HFFc6 (cell line): Measurements from ENCODE around the gene PSMB3. TPM values are rescaled to one million over a fixed set of nuclear protein-coding genes. Genes with fewer than 3 reads are reported as not detected.
A peak's percentile ranks its signal among the peaks of the same experiment; 100 is the strongest.
"Not testable (repeated sequence)": the region's sequence is repeated elsewhere in the genome, so short reads cannot be mapped to it uniquely, and the experiment has no call there.

Experiments
- DNase-seq: peaks from one replicate; pipeline ENCODE4 v3.0.0-alpha.2; 2018
- H3K27ac Mint-ChIP-seq: 2 replicates; pipeline ENCODE4 v1.8.0; 2020; ENCODE audit warnings: mild to moderate bottlenecking, mixed read lengths
- H3K27me3 Mint-ChIP-seq: 2 replicates; pipeline ENCODE4 v1.8.0; 2021; ENCODE audit warnings: mild to moderate bottlenecking, moderate library complexity, mixed read lengths; ENCODE audit not compliant: insufficient read depth
- H3K36me3 Mint-ChIP-seq: 2 replicates; pipeline ENCODE4 v1.8.0; 2021; ENCODE audit warnings: low read depth, mixed read lengths
- H3K4me1 Mint-ChIP-seq: 2 replicates; pipeline ENCODE4 v1.8.0; 2020; ENCODE audit warnings: low read depth, mixed read lengths
- H3K4me3 Mint-ChIP-seq: 2 replicates; pipeline ENCODE4 v1.8.0; 2020; ENCODE audit warnings: mild to moderate bottlenecking, moderate library complexity, mixed read lengths
- H3K9me3 Mint-ChIP-seq: 2 replicates; pipeline ENCODE4 v1.8.0; 2020; ENCODE audit warnings: mild to moderate bottlenecking, mixed read lengths
- CTCF ChIP-seq: fragments of 200-600 bp; sonication (generic); IDR thresholded peaks from 2 replicates; pipeline ENCODE4 v1.5.0; 2021; ENCODE audit warnings: antibody characterized with exemption, mild to moderate bottlenecking
- total RNA-seq, 6 experiments: library from RNA; stranded (reverse); fragmentation: NEBNext Ultra II Directional; extraction: Animal tissue kit (Norgen Biotek cat#: 25700); gene quantifications; 2 replicates in 1 of 6; 3 replicates in 5 of 6; pipeline ENCODE4 v1.2.3, GENCODE V29; 2021

PSMB3 gene
- total RNA-seq, 6 experiments from 2014 or later = 232 to 273 (median 253) TPM

GRCh38 chr17:38783227-38783626 lies 30.7 kb downstream of the PSMB3 start:
- TF ChIP-seq CTCF = no peak
- no peaks in the 10 kb centered on the region for H3K9me3 Mint-ChIP-seq

GRCh38 chr17:38786372-38786771 lies 33.8 kb downstream of the PSMB3 start:
- no peaks in the 10 kb centered on the region; the same call in 1 of the 2 replicates for H3K27me3 Mint-ChIP-seq

More at GRCh38 chr17:38783227-38783626, 30.7 kb downstream of the PSMB3 start:
- no peak overlapping the region for H3K4me3 Mint-ChIP-seq
- no peak overlapping the region for H3K27ac Mint-ChIP-seq
- H3K36me3 Mint-ChIP-seq = peaks cover 28% of the 10 kb centered on the region
- H3K4me1 Mint-ChIP-seq = peaks cover 13% of the 10 kb centered on the region
- no peak for DNase-seq
- no peaks in the 10 kb centered on the region; the same call in 1 of the 2 replicates for H3K27me3 Mint-ChIP-seq

GRCh38 chr17:38787999-38788398 lies 35.5 kb downstream of the PSMB3 start:
- not testable (repeated sequence) for H3K27me3 Mint-ChIP-seq, H3K4me3 Mint-ChIP-seq, DNase-seq, H3K9me3 Mint-ChIP-seq, H3K27ac Mint-ChIP-seq
- H3K36me3 Mint-ChIP-seq = peaks cover 18% of the 10 kb centered on the region
- peaks cover 25% of the 10 kb centered on the region for H3K4me1 Mint-ChIP-seq

More at GRCh38 chr17:38786372-38786771, 33.8 kb downstream of the PSMB3 start:
- no peak for DNase-seq
- TF ChIP-seq CTCF = no peak
- Mint-ChIP-seq H3K36me3 (peaks cover 12% of the 10 kb centered on the region), H3K4me1 (peaks cover 25% of the 10 kb centered on the region), H3K4me3 (no peak overlapping the region), H3K9me3 (no peaks in the 10 kb centered on the region), H3K27ac (no peak overlapping the region)

GRCh38 chr17:38789185-38789584 lies 36.6 kb downstream of the PSMB3 start:
- Mint-ChIP-seq H3K27ac (peak overlapping the region; percentile 78), H3K27me3 (no peaks in the 10 kb centered on the region; the same call in 1 of the 2 replicates), H3K4me3 (peak overlapping the region; percentile 55), H3K9me3 (no peaks in the 10 kb centered on the region), H3K36me3 (peaks cover 19% of the 10 kb centered on the region), H3K4me1 (peaks cover 25% of the 10 kb centered on the region)
- peak; percentile 63 for DNase-seq
- TF ChIP-seq CTCF = no peak

- not testable (repeated sequence) for H3K27me3 Mint-ChIP-seq, DNase-seq, H3K4me3 Mint-ChIP-seq, H3K9me3 Mint-ChIP-seq
- Mint-ChIP-seq H3K4me1 (peaks cover 25% of the 10 kb centered on the region), H3K36me3 (peaks cover 18% of the 10 kb centered on the region), H3K27ac (peak overlapping the region; percentile 78)
Measured at GRCh38 chr17:38790148-38790707, 37.7 kb downstream of the PSMB3 start.

GRCh38 chr17:38791162-38791561 lies 38.6 kb downstream of the PSMB3 start:
- no peak overlapping the region for H3K27ac Mint-ChIP-seq
- H3K4me1 Mint-ChIP-seq = peaks cover 26% of the 10 kb centered on the region
- H3K4me3 Mint-ChIP-seq = no peak overlapping the region

More at GRCh38 chr17:38791162-38791561, 38.6 kb downstream of the PSMB3 start:
- DNase-seq = no peak
- H3K36me3 Mint-ChIP-seq = peaks cover 21% of the 10 kb centered on the region
- H3K27me3 Mint-ChIP-seq = no peaks in the 10 kb centered on the region
- no peak for TF ChIP-seq CTCF
- no peaks in the 10 kb centered on the region for H3K9me3 Mint-ChIP-seq
